Smooth muscle cell of the coronary artery (primary cell): Measurements from ENCODE around the gene EPM2A. TPM values are rescaled to one million over a fixed set of nuclear protein-coding genes. Genes with fewer than 3 reads are reported as not detected.

Source experiments
- total RNA-seq: library from RNA; depleted of rRNA; stranded (reverse); fragments of >200 nt; gene quantifications from 2 replicates; pipeline ENCODE4 v1.2.3, GENCODE V29; 2014; ENCODE audit warnings: low replicate concordance

Gene EPM2A
- 7.6 and 13.8 TPM in 2 replicates for total RNA-seq

DNA sequence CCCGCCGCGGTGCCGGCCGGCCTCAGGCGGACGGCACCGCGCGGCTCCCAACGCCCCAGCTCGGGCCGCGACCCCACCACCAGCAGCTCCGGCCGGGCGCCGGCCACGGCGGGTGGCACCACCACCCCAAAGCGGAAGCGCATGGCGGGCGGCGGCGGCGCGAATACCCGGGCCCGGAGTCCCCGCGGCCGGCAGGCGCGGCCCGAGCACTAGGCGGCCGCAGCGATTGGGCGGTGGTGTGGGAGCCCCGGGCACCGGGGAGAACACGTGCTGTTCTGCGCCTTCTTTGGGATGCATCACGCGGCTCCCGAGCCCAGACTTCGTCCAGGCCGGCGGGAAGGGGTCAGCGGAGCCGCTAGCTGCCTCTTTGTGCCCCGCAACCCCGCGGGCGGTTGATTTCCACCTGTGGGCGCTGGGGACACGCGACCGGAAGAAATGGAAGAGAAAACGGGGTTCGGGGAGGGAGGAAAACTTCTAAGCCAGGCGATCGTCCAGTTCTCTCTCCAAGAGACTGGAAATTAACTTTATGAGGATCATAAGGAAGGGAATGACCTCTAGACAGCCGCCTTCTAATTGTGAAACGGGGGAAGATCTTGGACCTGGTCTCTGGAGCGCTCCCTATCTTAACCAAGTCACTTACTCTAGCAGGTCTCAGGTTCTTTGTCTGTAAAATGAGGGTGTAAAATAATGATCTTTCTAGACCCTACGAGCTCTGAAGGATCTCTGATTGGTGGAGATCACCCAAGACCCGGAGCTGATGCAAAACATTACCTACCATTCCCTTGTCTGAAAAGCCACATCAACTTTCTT lies at the start of gene EPM2A:
TSS of gene EPM2A (minus strand) at position 165 of the 810 bp plus-strand sequence. CDS start at position 143, 22 bp downstream.

Other genes starting within 250 kb of the EPM2A start
- gene FBXO30, start 79.3 kb upstream of the EPM2A start, total RNA-seq = 10.5 and 15.4 TPM in 2 replicates
- 13.6 and 23.8 TPM in 2 replicates for gene SHPRH, start 228.8 kb upstream of the EPM2A start, total RNA-seq